Measurements from ENCODE around the gene RASA2. TPM values are rescaled to one million over a fixed set of nuclear protein-coding genes. Genes with fewer than 3 reads are reported as not detected.
"Not testable (repeated sequence)": the region's sequence is repeated elsewhere in the genome, so short reads cannot be mapped to it uniquely, and the experiment has no call there.

RASA2 gene
- total RNA-seq, 1 donor from 2014 or later: 21.5 TPM

GRCh38 chr3:141493184-141493583 lies 6.4 kb downstream of the RASA2 start:
- no peaks in the 10 kb centered on the region for H3K9me3 Mint-ChIP-seq (ENCODE audit: low read depth)

GRCh38 chr3:141497589-141497988 lies 10.8 kb downstream of the RASA2 start:
- H3K4me1 Mint-ChIP-seq (ENCODE audit: low read depth); H3K36me3 Mint-ChIP-seq (ENCODE audit: insufficient read depth); H3K4me3 Mint-ChIP-seq (ENCODE audit: low read depth); DNase-seq (ENCODE audit: low spot score, unreplicated experiment); H3K27ac Mint-ChIP-seq; H3K9me3 Mint-ChIP-seq (ENCODE audit: low read depth); H3K27me3 Mint-ChIP-seq: not testable (repeated sequence)

More at GRCh38 chr3:141493184-141493583, 6.4 kb downstream of the RASA2 start:
- Mint-ChIP-seq H3K36me3 (ENCODE audit: insufficient read depth) (peaks cover 2% of the 10 kb centered on the region), H3K4me3 (ENCODE audit: low read depth) (no peak overlapping the region), H3K27me3 (no peaks in the 10 kb centered on the region), H3K4me1 (ENCODE audit: low read depth) (peaks cover 15% of the 10 kb centered on the region), H3K27ac (no peak overlapping the region)
- DNase-seq (ENCODE audit: low spot score, unreplicated experiment): no peak
- TF ChIP-seq CTCF (IDR thresholded peaks at IDR 0.05; ENCODE audit: unreplicated experiment): no peak

GRCh38 chr3:141498598-141499223 lies 11.9 kb downstream of the RASA2 start:
- no peaks in the 10 kb centered on the region for H3K27me3 Mint-ChIP-seq
- H3K4me1 Mint-ChIP-seq (ENCODE audit: low read depth): peaks cover 6% of the 10 kb centered on the region
- no peaks in the 10 kb centered on the region for H3K9me3 Mint-ChIP-seq (ENCODE audit: low read depth)
- no peak for DNase-seq (ENCODE audit: low spot score, unreplicated experiment)
- H3K27ac Mint-ChIP-seq: no peak overlapping the region
- peaks cover 2% of the 10 kb centered on the region for H3K36me3 Mint-ChIP-seq (ENCODE audit: insufficient read depth)
- no peak overlapping the region for H3K4me3 Mint-ChIP-seq (ENCODE audit: low read depth)
- TF ChIP-seq CTCF (IDR thresholded peaks at IDR 0.05; ENCODE audit: unreplicated experiment): no peak

- Mint-ChIP-seq H3K9me3 (ENCODE audit: low read depth) (no peaks in the 10 kb centered on the region), H3K36me3 (ENCODE audit: insufficient read depth) (peaks cover 2% of the 10 kb centered on the region), H3K4me1 (ENCODE audit: low read depth) (peaks cover 6% of the 10 kb centered on the region), H3K27ac (no peak overlapping the region), H3K27me3 (no peaks in the 10 kb centered on the region), H3K4me3 (ENCODE audit: low read depth) (no peak overlapping the region)
- no peak for DNase-seq (ENCODE audit: low spot score, unreplicated experiment)
- TF ChIP-seq CTCF (IDR thresholded peaks at IDR 0.05; ENCODE audit: unreplicated experiment): no peak
Measured at GRCh38 chr3:141499284-141499683, 12.5 kb downstream of the RASA2 start.

GRCh38 chr3:141499965-141500364 lies 13.1 kb downstream of the RASA2 start:
- Mint-ChIP-seq H3K27ac (no peak overlapping the region), H3K4me1 (ENCODE audit: low read depth) (peaks cover 3% of the 10 kb centered on the region), H3K27me3 (no peaks in the 10 kb centered on the region), H3K9me3 (ENCODE audit: low read depth) (no peaks in the 10 kb centered on the region), H3K4me3 (ENCODE audit: low read depth) (no peak overlapping the region), H3K36me3 (ENCODE audit: insufficient read depth) (peaks cover 2% of the 10 kb centered on the region)
- DNase-seq (ENCODE audit: low spot score, unreplicated experiment): no peak
- TF ChIP-seq CTCF (IDR thresholded peaks at IDR 0.05; ENCODE audit: unreplicated experiment): no peak

- Mint-ChIP-seq H3K27ac (no peak overlapping the region), H3K9me3 (ENCODE audit: low read depth) (no peaks in the 10 kb centered on the region), H3K4me3 (ENCODE audit: low read depth) (no peak overlapping the region), H3K27me3 (no peaks in the 10 kb centered on the region), H3K4me1 (ENCODE audit: low read depth) (peaks cover under 1% of the 10 kb centered on the region), H3K36me3 (ENCODE audit: insufficient read depth) (peaks cover 2% of the 10 kb centered on the region)
- no peak for DNase-seq (ENCODE audit: low spot score, unreplicated experiment)
- TF ChIP-seq CTCF (IDR thresholded peaks at IDR 0.05; ENCODE audit: unreplicated experiment): no peak
Measured at GRCh38 chr3:141500397-141500796, 13.6 kb downstream of the RASA2 start.

Data from progenitor cell of endocrine pancreas (in vitro differentiated cells).